Prostate gland (tissue), 2 donors: ENCODE measurements around the gene KIAA1614. TPM values are rescaled to one million over a fixed set of nuclear protein-coding genes. Genes with fewer than 3 reads are reported as not detected.

Source experiments
- DNase-seq: peaks from one replicate; pipeline ENCODE4 v3.0.0-alpha.2; 2019; ENCODE audit warnings: low spot score
- H3K27ac ChIP-seq, 2 donors: fragments of 200-600 bp; sonication (generic); 2 replicates each; pipeline ENCODE4 v1.5.1; 2017 to 2019
- H3K27me3 ChIP-seq: fragments of 200-600 bp; sonication (generic); replicated peaks from 2 replicates; pipeline ENCODE4 v1.5.1; 2019; ENCODE audit not compliant: insufficient read depth
- H3K36me3 ChIP-seq, 2 donors: fragments of 200-600 bp; sonication (generic); 1 replicate in 1 of 2; 2 replicates in 1 of 2; pipeline versions ENCODE4 v1.5.1 to v1.8.1; 2017 to 2019
- H3K4me1 ChIP-seq: fragments of 200-600 bp; sonication (generic); replicated peaks from 2 replicates; pipeline ENCODE4 v1.5.1; 2019
- H3K4me3 ChIP-seq, 2 donors: fragments of 200-600 bp; sonication (generic); 2 replicates each; pipeline ENCODE4 v1.5.1; 2017 to 2019
- H3K9me3 ChIP-seq: fragments of 200-600 bp; sonication (generic); 2 replicates; pipeline ENCODE4 v1.5.1; 2017
- CTCF ChIP-seq, 4 experiments: fragments of 200-600 bp in 2 of 4; fragments of 450-650 bp in 2 of 4; sonication (generic) in 2 of 4; IDR thresholded peaks; 1 replicate in 3 of 4; 2 replicates in 1 of 4; pipeline ENCODE4 v1.5.1; 2016 to 2019; ENCODE audit warnings: antibody characterized with exemption in 4 of 4, mild to moderate bottlenecking in 2 of 4, moderate library complexity in 2 of 4
- POLR2A ChIP-seq: fragments of 450-650 bp; IDR thresholded peaks from one replicate; pipeline ENCODE4 v1.6.1; 2016; ENCODE audit warnings: antibody characterized with exemption, mild to moderate bottlenecking
- POLR2AphosphoS5 ChIP-seq: sonication (generic); formaldehyde crosslinking; IDR thresholded peaks from one replicate; pipeline ENCODE4 v1.6.1; 2017; ENCODE audit warnings: antibody characterized with exemption
- WGBS: methylation state at CpG from one replicate; pipeline ENCODE4 v1.1.5; 2018; 5-methylcytosine and 5-hydroxymethylcytosine counted together
- intact Hi-C: fragments of 100-400 bp; cut with DNase I; formaldehyde crosslinking; loops from one replicate; pipeline ENCODE4 v1.14.2; 2022
- total RNA-seq, 2 donors: library from RNA; depleted of rRNA; stranded (reverse); fragments of >200 nt; gene quantifications; one replicate each; pipeline ENCODE4 v1.1.0, GENCODE V29; 2016

KIAA1614 gene
- total RNA-seq, 2 donors from 2014 or later: 3.7 to 6.4 TPM

DNA sequence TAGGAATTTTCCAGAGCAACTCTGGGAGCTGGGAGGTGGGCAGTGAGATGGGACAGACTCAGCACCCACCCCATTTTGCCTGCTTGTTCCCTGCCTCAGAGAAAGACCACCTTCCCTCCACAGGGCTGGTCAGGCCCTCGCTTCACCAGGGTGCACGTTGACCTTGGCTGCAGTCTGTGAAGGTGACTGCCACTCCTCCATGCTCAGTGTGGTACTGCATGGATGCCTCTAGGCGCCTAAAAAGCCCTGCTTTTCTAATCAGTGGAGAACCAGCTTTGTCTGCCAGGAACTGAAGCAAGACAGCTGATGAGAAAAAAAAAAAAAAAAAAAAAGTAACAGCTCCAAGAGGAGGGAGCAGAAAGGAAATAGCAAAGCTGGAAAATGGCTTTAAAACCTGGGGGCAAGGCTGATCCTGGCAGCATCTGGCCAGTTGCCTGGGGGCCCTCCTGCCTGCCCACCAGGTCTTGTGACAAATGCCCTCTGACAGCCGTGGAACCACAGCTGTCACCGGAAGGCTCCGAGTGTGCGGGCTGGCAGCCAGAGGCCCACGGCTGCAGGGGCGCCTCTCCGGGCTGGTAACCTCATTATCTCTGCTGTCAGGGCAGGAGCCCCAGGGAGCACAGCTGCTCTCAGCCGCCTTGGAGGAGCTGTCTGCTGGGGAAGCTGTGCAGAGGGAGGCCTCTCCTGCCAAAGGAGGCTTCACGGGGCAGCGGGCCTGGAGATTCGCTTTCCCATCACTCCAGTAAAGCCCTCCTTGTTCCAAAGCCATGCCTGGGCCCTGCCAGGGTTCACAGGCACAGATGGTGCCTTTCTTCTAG is 13.7 kb downstream of the KIAA1614 start:
- H3K27ac ChIP-seq: peak overlapping the region; percentile 1 to 30
- H3K4me3 ChIP-seq: no peak overlapping the region
- intact Hi-C loops: no loop called here
- TF ChIP-seq POLR2AphosphoS5 (no peak), CTCF (IDR thresholded peaks at IDR 0.05) (no peak), POLR2A (no peak)
- H3K4me1 ChIP-seq: no peaks in the 10 kb centered on the region
- 14% methylated on average over 13 of the region's 14 CpGs for WGBS
- no peaks in the 10 kb centered on the region for H3K36me3 ChIP-seq
- no peaks in the 10 kb centered on the region for H3K9me3 ChIP-seq
- DNase-seq: no peak
- H3K27me3 ChIP-seq: no peaks in the 10 kb centered on the region

GRCh38 chr1:180927348-180927747 is 14.7 kb downstream of the KIAA1614 start:
- WGBS: 71% methylated on average over 13 of the region's 13 CpGs
- Histone ChIP-seq H3K36me3 (no peaks in the 10 kb centered on the region), H3K9me3 (no peaks in the 10 kb centered on the region), H3K4me3 (no peak overlapping the region), H3K4me1 (no peaks in the 10 kb centered on the region), H3K27ac (peak overlapping the region; percentile 1 to 2), H3K27me3 (no peaks in the 10 kb centered on the region)
- DNase-seq: no peak
- intact Hi-C loops: no loop called here
- no peak for TF ChIP-seq POLR2A
- no peak for TF ChIP-seq POLR2AphosphoS5
- TF ChIP-seq CTCF (IDR thresholded peaks at IDR 0.05): no peak

- intact Hi-C loops: no loop called here
- Histone ChIP-seq H3K4me1 (no peaks in the 10 kb centered on the region), H3K36me3 (no peaks in the 10 kb centered on the region), H3K27me3 (no peaks in the 10 kb centered on the region), H3K9me3 (no peaks in the 10 kb centered on the region), H3K4me3 (no peak overlapping the region), H3K27ac (no peak overlapping the region)
- no peak for TF ChIP-seq CTCF (IDR thresholded peaks at IDR 0.05)
- TF ChIP-seq POLR2A: no peak
- no peak for TF ChIP-seq POLR2AphosphoS5
- no peak for DNase-seq
- WGBS: 55% methylated on average over 4 of the region's 4 CpGs
These were observed 15.1 kb downstream of the KIAA1614 start for GRCh38 chr1:180927841-180928240.

DNA sequence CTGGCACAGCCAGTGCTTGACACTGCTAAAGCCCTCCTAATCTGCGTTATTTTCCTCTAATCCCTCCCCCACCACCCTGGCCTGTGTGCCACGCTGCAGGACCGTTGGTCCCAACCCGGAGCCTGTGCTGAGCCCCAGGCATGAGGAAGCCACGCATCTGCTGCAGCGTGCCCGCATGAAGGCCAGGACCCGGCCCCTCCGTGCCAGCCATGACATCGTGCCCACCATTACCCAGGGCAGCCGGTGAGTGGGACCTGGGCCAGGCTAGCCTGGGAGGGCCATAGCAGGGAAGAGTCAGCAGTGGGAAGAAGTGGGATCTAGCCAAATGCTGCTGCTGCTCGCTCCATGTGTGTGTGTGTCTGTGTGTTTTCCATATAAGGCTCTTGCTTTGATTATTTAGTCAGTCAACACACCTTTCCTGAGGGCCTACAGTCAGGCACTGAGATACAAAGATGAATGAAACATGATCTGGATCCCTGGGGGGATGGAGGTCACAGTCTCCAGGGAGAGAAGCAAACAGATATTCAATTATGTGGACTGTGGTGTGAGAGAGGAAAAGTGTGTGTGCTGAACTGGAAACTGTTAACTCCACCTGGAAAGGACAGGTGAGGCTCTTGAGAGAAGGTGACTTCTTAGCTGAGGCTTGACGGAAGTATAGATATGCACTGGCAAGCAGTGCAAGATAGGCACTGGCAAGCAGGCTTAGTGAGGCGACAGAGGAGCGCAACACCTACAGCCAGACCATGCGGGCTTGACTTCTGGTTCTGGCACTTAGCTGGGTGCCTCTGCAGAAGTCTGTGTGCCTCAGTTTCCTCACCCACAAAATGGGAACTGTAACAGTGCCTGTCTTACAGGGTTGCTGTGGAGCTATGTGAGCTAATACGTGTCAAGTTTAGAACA is 15.9 kb downstream of the KIAA1614 start:
- H3K9me3 ChIP-seq: no peaks in the 10 kb centered on the region
- WGBS: 71% methylated on average over 17 of the region's 17 CpGs
- intact Hi-C loops: no loop called here
- TF ChIP-seq CTCF (IDR thresholded peaks at IDR 0.05): no peak
- TF ChIP-seq POLR2AphosphoS5: no peak
- no peak for TF ChIP-seq POLR2A
- H3K27ac ChIP-seq: no peak overlapping the region
- no peaks in the 10 kb centered on the region for H3K36me3 ChIP-seq
- no peaks in the 10 kb centered on the region for H3K4me1 ChIP-seq
- no peak overlapping the region for H3K4me3 ChIP-seq
- no peak for DNase-seq
- H3K27me3 ChIP-seq: no peaks in the 10 kb centered on the region
